ENCODE data around the gene BACH2.
"Not testable (repeated sequence)": the region's sequence is repeated elsewhere in the genome, so short reads cannot be mapped to it uniquely, and the experiment has no call there.

Gene BACH2

GRCh38 chr6:90184334-90185298, 112.0 kb downstream of the BACH2 start:
- no peak for DNase-seq (ENCODE audit: low read depth, low spot score)

GRCh38 chr6:90183587-90184333, 112.9 kb downstream of the BACH2 start:
- DNase-seq (ENCODE audit: low read depth, low spot score) = no peak

- no peak for DNase-seq (ENCODE audit: low read depth, low spot score)
These were observed 116.1 kb downstream of the BACH2 start for GRCh38 chr6:90180526-90180925.

GRCh38 chr6:90179190-90180169, 117.2 kb downstream of the BACH2 start:
- no peak for DNase-seq (ENCODE audit: low read depth, low spot score)

DNA sequence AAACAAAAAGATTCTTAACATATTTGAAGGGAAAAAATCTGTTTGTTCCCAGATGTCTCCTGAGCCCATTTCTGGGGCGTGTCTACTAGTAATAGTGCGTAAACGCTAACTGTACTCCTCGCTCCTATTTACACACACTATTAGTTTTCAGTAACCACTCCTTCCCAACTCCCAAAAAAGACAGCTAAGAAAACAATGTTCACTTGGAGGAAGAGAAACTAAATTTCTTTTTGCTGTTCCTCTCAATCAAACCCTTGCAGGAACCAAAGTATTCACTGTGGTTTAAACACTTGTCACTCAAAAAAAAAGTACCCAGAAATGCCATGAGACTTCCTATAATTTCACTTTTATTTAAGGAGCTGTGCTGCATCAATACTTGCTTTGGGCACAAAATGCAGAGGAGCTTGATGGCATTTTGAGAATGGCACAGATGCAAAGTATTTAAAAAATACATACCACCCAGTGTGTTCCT, 118.2 kb downstream of the BACH2 start:
- DNase-seq (ENCODE audit: low read depth, low spot score) = no peak

GRCh38 chr6:90177544-90178383, 118.9 kb downstream of the BACH2 start:
- no peak for DNase-seq (ENCODE audit: low read depth, low spot score)

- no peak for DNase-seq (ENCODE audit: low read depth, low spot score)
These were observed 120.8 kb downstream of the BACH2 start for GRCh38 chr6:90175627-90176538.

- DNase-seq (ENCODE audit: low read depth, low spot score) = no peak
These were observed 123.2 kb downstream of the BACH2 start for GRCh38 chr6:90173262-90173925.

DNA sequence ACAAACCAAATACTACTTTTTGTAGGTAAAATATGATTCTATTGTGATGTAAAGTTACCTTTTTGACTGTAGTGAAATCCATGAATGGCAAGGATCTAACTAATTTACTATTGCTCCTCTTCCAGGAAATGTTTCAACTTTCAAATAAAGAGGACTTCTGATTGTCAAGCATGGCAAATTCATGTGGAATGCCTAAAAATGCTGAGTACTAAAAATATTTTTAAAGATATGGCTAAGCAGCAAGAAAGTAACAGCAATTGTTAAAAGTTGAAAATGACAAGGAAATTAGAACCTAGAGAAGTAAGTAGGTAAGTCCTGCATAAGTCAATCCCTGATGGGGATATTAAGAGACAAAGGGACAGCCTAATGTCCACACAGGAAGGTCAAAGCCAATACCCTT, 126.0 kb downstream of the BACH2 start:
- no peak for DNase-seq (ENCODE audit: low read depth, low spot score)

- DNase-seq (ENCODE audit: low read depth, low spot score) = no peak
These were observed 127.3 kb downstream of the BACH2 start for GRCh38 chr6:90169374-90169773.

GRCh38 chr6:90168693-90169131, 127.9 kb downstream of the BACH2 start:
- no peak for DNase-seq (ENCODE audit: low read depth, low spot score)

GRCh38 chr6:90167514-90168379, 128.9 kb downstream of the BACH2 start:
- no peak for DNase-seq (ENCODE audit: low read depth, low spot score)

DNA sequence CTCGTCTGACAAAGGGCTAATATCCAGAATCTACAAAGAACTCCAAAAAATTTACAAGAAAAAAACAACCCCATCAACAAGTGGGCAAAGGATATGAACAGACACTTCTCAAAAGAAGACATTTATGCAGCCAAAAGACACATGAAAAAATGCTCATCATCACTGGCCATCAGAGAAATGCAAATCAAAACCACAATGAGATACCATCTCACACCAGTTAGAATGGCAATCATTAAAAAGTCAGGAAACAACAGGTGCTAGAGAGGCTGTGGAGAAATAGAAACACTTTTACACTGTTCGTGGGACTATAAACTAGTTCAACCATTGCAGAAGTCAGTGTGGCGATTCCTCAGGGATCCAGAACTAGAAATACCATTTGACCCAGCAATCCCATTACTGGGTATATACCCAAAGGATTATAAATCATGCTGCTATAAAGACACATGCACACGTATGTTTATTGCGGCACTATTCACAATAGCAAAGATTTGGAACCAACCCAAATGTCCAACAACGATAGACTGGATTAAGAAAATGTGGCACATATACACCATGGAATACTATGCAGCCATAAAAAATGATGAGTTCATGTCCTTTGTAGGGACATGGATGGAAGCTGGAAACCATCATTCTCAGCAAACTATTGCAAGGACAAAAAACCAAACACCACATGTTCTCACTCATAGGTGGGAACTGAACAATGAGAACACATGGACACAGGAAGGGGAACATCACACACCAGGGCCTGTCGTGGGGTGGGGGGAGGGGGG, 130.3 kb downstream of the BACH2 start:
- not testable (repeated sequence) for DNase-seq (ENCODE audit: low read depth, low spot score)

DNA sequence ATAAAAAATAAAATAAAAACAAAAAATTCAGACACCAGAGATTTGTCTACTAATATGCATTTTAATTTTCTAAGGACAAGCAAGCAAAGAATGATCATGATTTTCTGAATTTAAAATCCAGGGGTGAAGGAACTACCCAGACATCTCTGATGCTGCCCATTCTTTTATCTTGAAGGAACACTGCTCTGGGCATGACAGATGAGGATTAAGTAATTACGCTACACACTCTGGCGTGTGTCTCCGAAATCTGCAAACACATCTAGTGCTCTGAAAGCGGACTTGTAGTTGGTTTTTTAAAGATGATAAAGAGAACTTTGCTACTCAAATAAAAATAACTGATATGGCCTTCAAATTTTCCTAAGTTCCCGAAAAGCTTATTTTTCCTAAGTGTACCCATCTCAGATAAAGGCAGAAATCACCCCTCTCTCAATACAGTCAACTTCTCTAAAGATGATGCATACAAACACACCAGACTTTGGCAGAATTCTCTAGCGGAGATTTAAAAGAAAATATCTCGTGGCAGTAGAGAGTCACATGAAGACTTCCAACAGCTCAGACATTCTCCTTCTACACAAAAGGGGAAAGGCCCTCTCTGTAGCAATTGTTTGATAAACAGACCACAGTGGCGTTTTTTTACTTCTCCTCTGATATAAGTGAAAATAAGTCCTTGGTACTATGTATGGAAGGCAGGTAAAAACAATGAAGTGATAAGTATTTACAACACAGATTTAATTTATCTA, 133.8 kb downstream of the BACH2 start:
- no peak for DNase-seq (ENCODE audit: low read depth, low spot score)

DNA sequence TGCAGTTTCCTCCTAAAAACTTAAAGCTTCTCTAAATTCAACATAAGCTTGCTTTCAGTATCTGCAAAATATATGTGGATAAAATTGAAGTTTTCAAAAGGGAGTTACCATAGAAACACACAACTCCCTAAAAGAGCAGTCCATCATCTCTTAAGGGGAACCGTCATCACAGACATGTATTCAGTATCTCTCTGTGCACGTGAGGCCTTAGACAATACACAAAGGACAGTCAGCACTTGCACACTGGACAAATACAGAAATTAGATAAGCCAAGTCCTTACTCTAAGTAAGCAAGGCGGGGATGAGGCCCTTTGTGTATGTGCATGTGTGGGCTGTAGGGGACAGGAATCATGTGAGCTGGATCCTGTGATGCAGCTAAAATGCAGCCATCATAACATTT, 136.6 kb downstream of the BACH2 start:
- no peak for DNase-seq (ENCODE audit: low read depth, low spot score)

- no peak for DNase-seq (ENCODE audit: low read depth, low spot score)
These were observed 137.2 kb downstream of the BACH2 start for GRCh38 chr6:90159452-90159851.
